Ovary (tissue), 3 donors: Measurements from ENCODE around the gene ASF1B.

Experiments used
- POLR2A ChIP-seq: fragments of 450-650 bp; IDR thresholded peaks from one replicate; pipeline ENCODE4 v1.6.1; 2017; ENCODE audit warnings: antibody characterized with exemption, mild to moderate bottlenecking, moderate library complexity
- TF ChIP-seq, protein P1 (sequence below), 3 donors: fragments of 450-650 bp in 2 of 3; fragments of 200-600 bp in 1 of 3; IDR thresholded peaks; one replicate each; pipeline versions ENCODE4 v1.5.1 to v1.8.0; 2016 to 2022; ENCODE audit warnings: antibody characterized with exemption in 3 of 3, mild to moderate bottlenecking in 1 of 3
- donor health status: DM: no; HTN: no; CAD: no.

DNA sequence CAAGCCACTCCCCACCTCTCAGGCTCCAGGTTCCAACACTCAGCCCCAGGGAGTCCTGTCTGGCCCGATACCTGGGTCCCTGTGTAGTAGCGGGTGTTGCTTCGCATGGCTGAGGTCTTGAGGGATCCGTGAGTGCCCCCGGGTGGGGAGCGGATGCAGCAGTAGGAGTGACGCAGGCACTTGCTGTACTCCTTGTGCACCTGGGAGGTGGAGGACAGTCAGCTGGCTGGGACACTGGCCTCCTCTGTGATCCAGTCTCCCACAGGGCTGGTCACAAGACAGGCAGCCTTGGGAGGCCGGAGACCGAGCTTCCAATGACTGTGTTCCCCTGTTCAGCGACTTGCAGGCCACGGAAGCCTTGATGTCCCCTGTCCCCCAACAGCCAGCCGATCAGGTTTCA, 16.3 kb upstream of the ASF1B start:
- TF ChIP-seq, protein P1, sequence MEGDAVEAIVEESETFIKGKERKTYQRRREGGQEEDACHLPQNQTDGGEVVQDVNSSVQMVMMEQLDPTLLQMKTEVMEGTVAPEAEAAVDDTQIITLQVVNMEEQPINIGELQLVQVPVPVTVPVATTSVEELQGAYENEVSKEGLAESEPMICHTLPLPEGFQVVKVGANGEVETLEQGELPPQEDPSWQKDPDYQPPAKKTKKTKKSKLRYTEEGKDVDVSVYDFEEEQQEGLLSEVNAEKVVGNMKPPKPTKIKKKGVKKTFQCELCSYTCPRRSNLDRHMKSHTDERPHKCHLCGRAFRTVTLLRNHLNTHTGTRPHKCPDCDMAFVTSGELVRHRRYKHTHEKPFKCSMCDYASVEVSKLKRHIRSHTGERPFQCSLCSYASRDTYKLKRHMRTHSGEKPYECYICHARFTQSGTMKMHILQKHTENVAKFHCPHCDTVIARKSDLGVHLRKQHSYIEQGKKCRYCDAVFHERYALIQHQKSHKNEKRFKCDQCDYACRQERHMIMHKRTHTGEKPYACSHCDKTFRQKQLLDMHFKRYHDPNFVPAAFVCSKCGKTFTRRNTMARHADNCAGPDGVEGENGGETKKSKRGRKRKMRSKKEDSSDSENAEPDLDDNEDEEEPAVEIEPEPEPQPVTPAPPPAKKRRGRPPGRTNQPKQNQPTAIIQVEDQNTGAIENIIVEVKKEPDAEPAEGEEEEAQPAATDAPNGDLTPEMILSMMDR (IDR thresholded peaks at IDR 0.05) = no peak
- no peak for TF ChIP-seq POLR2A
